PFSK-1 (cell line): ENCODE results near the gene AIP.

Experiments
- FOXP2 ChIP-seq: optimal IDR thresholded peaks from 2 replicates; pipeline ENCODE3; 2011; ENCODE audit warnings: borderline replicate concordance, control low read depth, inconsistent platforms; ENCODE audit not compliant: insufficient read depth; ENCODE audit errors: extremely low read length, extremely low read depth
- POLR2AphosphoS5 ChIP-seq: IDR thresholded peaks from 2 replicates; pipeline ENCODE4 v1.6.1; 2012; ENCODE audit warnings: low read depth, mild to moderate bottlenecking, control low read depth, low read length, moderate library complexity
- REST ChIP-seq, 2 experiments: IDR thresholded peaks; 2 replicates each; pipeline versions ENCODE4 v1.6.1 to v1.8.0; 2011 to 2012; ENCODE audit warnings: low read depth in 2 of 2, low read length in 2 of 2, control low read depth in 1 of 2, inconsistent platforms in 1 of 2, mild to moderate bottlenecking in 1 of 2, moderate library complexity in 1 of 2; ENCODE audit not compliant: insufficient read depth in 1 of 2
- TAF1 ChIP-seq: IDR thresholded peaks from 2 replicates; pipeline ENCODE4 v1.6.1; 2012; ENCODE audit warnings: low read length, control low read depth, borderline replicate concordance; ENCODE audit not compliant: insufficient read depth

DNA sequence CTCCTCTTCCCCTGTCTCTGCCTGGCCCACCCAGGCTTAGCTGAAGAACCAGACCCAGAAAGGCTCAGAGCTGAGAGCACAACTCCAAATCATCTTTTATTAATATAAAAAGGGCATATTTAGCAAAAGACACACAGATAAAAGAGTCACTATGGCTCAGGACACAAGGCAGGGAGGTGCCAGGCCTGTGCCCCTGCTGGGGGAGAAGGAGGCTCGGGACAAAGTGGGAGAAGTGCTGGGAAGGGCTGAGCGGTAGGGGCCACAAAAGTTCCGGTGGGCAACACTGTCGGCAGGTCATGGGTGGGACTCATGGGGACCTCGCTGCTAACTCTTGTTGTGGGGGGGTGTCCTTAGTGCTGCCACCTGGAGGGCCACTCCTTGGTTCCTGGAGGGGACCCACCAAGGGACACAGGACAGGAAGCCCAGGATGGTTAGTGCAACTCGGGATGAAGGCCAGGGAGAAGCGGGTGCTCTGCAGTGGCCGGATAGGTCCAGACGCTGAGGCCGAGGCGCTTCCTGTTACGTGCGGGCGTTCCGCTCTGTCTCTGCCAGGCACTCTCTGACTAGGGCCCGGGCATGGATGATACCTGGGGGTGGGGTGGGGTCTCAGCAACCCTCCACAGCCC lies 23.7 kb downstream of the AIP start:
- TF ChIP-seq POLR2AphosphoS5: no peak
- TF ChIP-seq TAF1: no peak
- no peak for TF ChIP-seq REST (IDR thresholded peaks at IDR 0.05; ENCODE audit: insufficient read depth in 1 of 2, low read depth in 2 of 2, low read length in 2 of 2)
- TF ChIP-seq FOXP2: no peak
